Prostate gland (tissue), 1 donor: Measurements from ENCODE around the gene PRUNE1.

ENCODE experiments used
- POLR2A ChIP-seq: fragments of 450-650 bp; IDR thresholded peaks from one replicate; pipeline ENCODE4 v1.6.1; 2016; ENCODE audit warnings: antibody characterized with exemption, mild to moderate bottlenecking
- POLR2AphosphoS5 ChIP-seq: sonication (generic); formaldehyde crosslinking; IDR thresholded peaks from one replicate; pipeline ENCODE4 v1.6.1; 2017; ENCODE audit warnings: antibody characterized with exemption

GRCh38 chr1:151009674-151010345, 1.6 kb downstream of the PRUNE1 start:
- TF ChIP-seq POLR2AphosphoS5, result no peak
- TF ChIP-seq POLR2A, result no peak
